GM18870 (cell line): ENCODE measurements around the gene EMC10.
A peak's percentile ranks its signal among the peaks of the same experiment; 100 is the strongest.

Experiments
- ATAC-seq: cut with Tn5 transposase; IDR thresholded peaks from one replicate; pipeline ENCODE4 v1.9.1; 2021; ENCODE audit warnings: moderate library complexity; ENCODE audit not compliant: unreplicated experiment

The EMC10 gene

DNA sequence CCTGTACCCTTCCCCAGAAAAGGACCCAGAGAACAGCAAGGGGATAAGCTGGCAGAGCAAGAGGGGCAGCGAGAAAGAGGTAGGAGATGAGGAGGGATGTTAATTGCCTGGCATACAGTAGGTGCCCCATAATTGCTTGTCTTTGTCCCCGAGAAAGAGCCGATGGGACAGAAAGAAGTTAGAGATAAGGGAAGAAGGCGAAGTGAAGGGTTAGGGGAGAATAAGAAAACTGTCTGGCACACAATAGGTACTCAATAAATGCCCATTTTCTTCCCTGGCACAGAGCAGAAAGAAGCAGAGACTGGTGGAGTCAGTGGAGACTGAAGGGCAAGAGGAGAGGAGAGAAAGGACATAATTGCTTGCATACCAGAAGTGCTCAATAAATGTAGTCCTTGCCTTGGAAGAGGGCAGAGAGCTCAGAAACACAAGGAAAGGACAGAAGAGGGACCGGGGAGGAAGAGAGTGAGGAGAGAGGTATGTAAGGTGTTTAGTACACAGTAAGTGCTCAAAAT, 18.8 kb downstream of the EMC10 start:
- ATAC-seq: no peak

DNA sequence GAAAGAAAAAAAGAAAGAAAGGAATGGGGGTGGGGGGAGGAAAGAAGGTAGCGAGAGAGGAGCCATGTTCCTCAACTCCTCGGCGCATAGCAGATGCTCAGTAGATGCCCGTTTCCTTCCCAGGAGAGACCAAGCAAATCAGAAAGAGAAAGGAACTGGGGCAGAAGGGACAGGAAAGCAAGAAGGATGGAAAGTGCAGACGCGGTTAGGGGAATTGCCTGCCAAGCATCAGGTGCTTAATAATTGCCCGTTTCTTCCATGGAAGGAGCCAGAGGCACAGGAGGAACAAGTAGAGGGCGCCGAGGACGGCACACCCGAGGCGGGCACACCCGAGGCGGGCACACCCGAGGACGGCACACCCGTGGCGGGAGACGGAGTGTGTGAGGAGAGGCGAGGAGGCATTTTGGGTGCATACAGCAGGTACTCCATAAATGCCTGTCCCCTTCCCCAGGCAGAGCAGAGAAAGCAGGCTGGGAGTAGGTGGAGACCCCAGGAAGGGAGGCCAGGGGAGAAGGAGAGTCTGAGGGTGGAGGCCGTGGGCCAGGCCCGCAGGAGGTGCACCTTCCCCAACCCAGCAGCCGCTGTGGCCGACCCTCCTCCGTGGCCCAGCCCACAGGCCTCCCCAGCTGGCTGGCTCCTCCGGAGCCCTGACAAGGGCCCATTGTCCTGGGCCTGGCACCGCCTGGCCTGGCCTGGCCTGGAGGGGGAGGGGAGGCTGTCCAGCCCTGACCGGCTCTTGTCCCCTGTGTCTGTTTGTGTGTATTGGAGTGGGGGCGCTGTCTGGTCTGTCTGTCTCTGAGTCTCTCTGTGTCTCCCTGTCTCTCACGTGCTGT, 20.1 kb downstream of the EMC10 start:
- ATAC-seq: no peak

GRCh38 chr19:50497022-50497405, 20.7 kb downstream of the EMC10 start:
- no peak for ATAC-seq

- ATAC-seq: no peak
These were observed 22.1 kb downstream of the EMC10 start for GRCh38 chr19:50498219-50499056.

GRCh38 chr19:50500060-50500752, 23.9 kb downstream of the EMC10 start:
- no peak for ATAC-seq

DNA sequence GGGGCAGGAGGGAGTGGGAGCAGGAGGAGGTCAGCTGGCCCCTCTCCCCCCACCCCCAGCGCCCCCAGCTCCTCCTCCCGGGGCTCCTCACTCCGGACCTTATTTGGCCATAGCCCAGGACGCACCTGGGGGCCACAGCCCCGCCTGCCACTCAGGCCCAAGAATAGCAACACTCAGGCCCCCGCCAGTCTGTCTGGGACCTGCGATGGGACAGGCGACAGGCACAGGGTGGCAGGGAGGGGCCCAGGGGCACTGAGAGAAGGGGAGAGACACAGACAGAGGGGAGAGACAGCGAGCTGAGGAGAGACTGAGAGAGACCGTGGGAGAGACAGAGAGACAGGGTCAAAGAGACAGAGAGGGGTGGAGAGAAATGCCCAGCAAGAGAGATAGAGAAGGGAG, 24.4 kb downstream of the EMC10 start:
- no peak for ATAC-seq

DNA sequence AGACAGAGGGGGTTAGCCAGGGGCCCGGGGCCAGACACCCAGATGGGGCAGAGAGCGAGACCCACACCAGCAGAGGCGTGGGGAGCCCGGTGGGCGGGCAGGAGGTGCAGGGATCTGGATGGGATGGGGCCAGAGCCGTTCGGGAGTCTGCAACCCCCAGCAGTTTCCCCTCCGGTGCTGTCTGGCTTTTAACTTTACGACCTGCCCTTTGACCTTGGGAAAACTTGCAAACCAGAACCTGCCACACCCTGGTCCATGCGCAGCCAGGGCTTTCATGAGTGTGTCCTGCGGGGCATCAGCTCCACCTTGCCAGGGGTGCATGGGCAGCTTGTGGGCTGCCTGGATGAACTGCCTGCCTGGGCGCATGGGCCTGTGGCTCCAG, 24.9 kb downstream of the EMC10 start:
- no peak for ATAC-seq

GRCh38 chr19:50501568-50502475, 25.5 kb downstream of the EMC10 start:
- no peak for ATAC-seq

GRCh38 chr19:50505856-50506611, 29.7 kb downstream of the EMC10 start:
- ATAC-seq: no peak

GRCh38 chr19:50506700-50507099, 30.4 kb downstream of the EMC10 start:
- no peak for ATAC-seq

DNA sequence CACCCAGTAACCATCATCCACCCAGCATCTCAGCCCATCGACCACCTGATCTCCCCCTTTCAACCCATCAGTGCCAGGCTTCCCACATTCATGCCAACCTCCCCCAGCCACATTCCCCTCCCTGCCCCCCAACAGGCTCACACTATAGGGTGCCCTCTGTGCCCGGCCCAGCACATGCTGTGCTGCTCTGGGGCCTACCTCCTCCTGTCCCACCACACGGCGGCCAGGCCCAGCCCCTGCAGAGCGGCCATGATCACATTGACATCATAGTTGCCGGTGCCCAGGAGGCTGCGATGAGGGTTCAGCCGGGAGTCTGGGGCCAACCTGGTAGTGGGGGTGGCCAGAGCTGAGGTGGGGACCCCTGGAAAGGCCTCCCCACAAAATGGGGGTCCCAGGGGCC, 31.1 kb downstream of the EMC10 start:
- ATAC-seq: no peak

GRCh38 chr19:50508843-50509190, 32.5 kb downstream of the EMC10 start:
- no peak for ATAC-seq

GRCh38 chr19:50509366-50509765, 33.1 kb downstream of the EMC10 start:
- no peak for ATAC-seq

GRCh38 chr19:50510121-50510670, 33.9 kb downstream of the EMC10 start:
- no peak for ATAC-seq

DNA sequence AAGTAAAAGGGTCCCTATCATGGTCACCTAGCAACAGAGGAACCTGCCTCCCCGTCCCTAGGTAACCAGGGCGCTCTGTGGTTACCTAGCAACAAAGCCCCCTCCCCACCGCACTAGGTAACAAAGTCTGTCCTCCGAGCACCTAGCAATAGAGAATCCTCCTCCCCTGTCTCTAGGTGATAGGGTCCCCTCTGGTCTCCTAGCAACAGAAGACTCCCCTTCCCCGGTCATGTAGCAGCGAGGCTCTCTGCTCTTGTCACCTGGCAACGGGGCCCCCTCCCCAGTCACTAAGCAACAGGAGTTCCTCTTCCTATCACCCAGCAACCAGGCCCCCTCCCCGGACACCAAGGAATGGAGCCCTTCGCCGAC, 34.4 kb downstream of the EMC10 start:
- no peak for ATAC-seq

GRCh38 chr19:50511069-50511822, 34.9 kb downstream of the EMC10 start, which contains the start of gene JOSD2:
Gene JOSD2, minus strand, starts transcription at chr19:50511191. Its CDS starts 760 bp downstream, at chr19:50510431.
- peak; percentile 87 for ATAC-seq

- no peak for ATAC-seq
These were observed 36.0 kb downstream of the EMC10 start for GRCh38 chr19:50512112-50512998.
